DND-41 (cell line): ENCODE measurements around the gene SLC5A11.

Source experiments
- ATAC-seq: fragments of 200-7000 bp; cut with Tn5 transposase; 3 replicates; pipeline ENCODE4 v1.9.1; 2021; ENCODE audit warnings: low read depth; ENCODE audit not compliant: insufficient read depth
- DNase-seq: peaks from one replicate; pipeline ENCODE4 v3.0.0-alpha.2; 2020
- H2AFZ ChIP-seq: 2 replicates; pipeline ENCODE4 v1.6.0; 2012; ENCODE audit warnings: low read depth, low read length
- H3K27ac ChIP-seq: 2 replicates; pipeline ENCODE4 v1.5.1; 2012; ENCODE audit warnings: low read length, inconsistent platforms
- H3K27me3 ChIP-seq: fragments of 200-600 bp; sonication (generic); 2 replicates; pipeline ENCODE4 v1.6.0; 2012; ENCODE audit warnings: low read length, mild to moderate bottlenecking, inconsistent platforms; ENCODE audit not compliant: insufficient read depth, poor library complexity
- H3K36me3 ChIP-seq: 2 replicates; pipeline ENCODE4 v1.5.1; 2012; ENCODE audit warnings: low read length, inconsistent platforms; ENCODE audit not compliant: insufficient read depth
- H3K4me1 ChIP-seq: 2 replicates; pipeline ENCODE4 v1.5.1; 2012; ENCODE audit warnings: mild to moderate bottlenecking, low read length; ENCODE audit not compliant: insufficient read depth
- H3K4me2 ChIP-seq: 2 replicates; pipeline ENCODE4 v1.6.0; 2012; ENCODE audit warnings: mild to moderate bottlenecking, moderate library complexity, low read length, inconsistent platforms; ENCODE audit not compliant: insufficient read depth
- H3K4me3 ChIP-seq, 2 experiments: fragments of 200-600 bp in 1 of 2; shearing (Covaris generic) in 1 of 2; 2 replicates each; pipeline ENCODE4 v1.5.1; 2012 to 2016; ENCODE audit warnings: inconsistent platforms in 2 of 2, low read length in 2 of 2, mild to moderate bottlenecking in 2 of 2, low read depth in 1 of 2, moderate library complexity in 1 of 2
- H3K79me2 ChIP-seq: 2 replicates; pipeline ENCODE4 v1.6.0; 2012; ENCODE audit warnings: low read length, inconsistent platforms; ENCODE audit not compliant: insufficient read depth
- H3K9ac ChIP-seq: 2 replicates; pipeline ENCODE4 v1.6.0; 2012; ENCODE audit warnings: low read depth, mild to moderate bottlenecking, inconsistent platforms, low read length, moderate library complexity
- H3K9me3 ChIP-seq: 2 replicates; pipeline ENCODE4 v1.5.1; 2012; ENCODE audit warnings: low read length, moderate library complexity, mild to moderate bottlenecking, inconsistent platforms; ENCODE audit not compliant: insufficient read depth, severe bottlenecking
- H4K20me1 ChIP-seq: 2 replicates; pipeline ENCODE4 v1.6.0; 2012; ENCODE audit warnings: low read length; ENCODE audit not compliant: insufficient read depth
- CTCF ChIP-seq: IDR thresholded peaks from 2 replicates; pipeline ENCODE4 v1.5.1; 2012; ENCODE audit warnings: borderline replicate concordance, low read length, moderate library complexity, mild to moderate bottlenecking; ENCODE audit not compliant: poor library complexity, severe bottlenecking; ENCODE audit errors: extremely low read depth
- EZH2 ChIP-seq: IDR thresholded peaks from 3 replicates; pipeline ENCODE4 v1.6.1; 2012; ENCODE audit warnings: borderline replicate concordance, low read depth, mild to moderate bottlenecking, moderate library complexity, low read length, inconsistent platforms; ENCODE audit not compliant: severe bottlenecking

SLC5A11 gene

GRCh38 chr16:24917891-24918290, 72.1 kb downstream of the SLC5A11 start:
- Histone ChIP-seq H3K9me3 (no peaks in the 10 kb centered on the region), H3K27ac (no peak overlapping the region)

GRCh38 chr16:24918641-24919040, 72.9 kb downstream of the SLC5A11 start:
- no peak for ATAC-seq
- H2AFZ ChIP-seq: no peak overlapping the region
- H3K9me3 ChIP-seq: no peaks in the 10 kb centered on the region

More at GRCh38 chr16:24917891-24918290, 72.1 kb downstream of the SLC5A11 start:
- H3K4me1 ChIP-seq: no peaks in the 10 kb centered on the region
- DNase-seq: no peak
- no peak overlapping the region for H3K9ac ChIP-seq
- H3K4me3 ChIP-seq: no peak overlapping the region
- ATAC-seq: no peak
- no peaks in the 10 kb centered on the region for H3K27me3 ChIP-seq
- H3K36me3 ChIP-seq: peaks cover 30% of the 10 kb centered on the region
- H4K20me1 ChIP-seq: 0 out of 2 replicates have a peak, but pooled peaks cover 2% of the 10 kb centered on the region
- TF ChIP-seq EZH2 (no peak), CTCF (no peak)
- no peak overlapping the region for H3K4me2 ChIP-seq
- no peak overlapping the region for H2AFZ ChIP-seq
- no peaks in the 10 kb centered on the region for H3K79me2 ChIP-seq

GRCh38 chr16:24919536-24919935, 73.8 kb downstream of the SLC5A11 start:
- Histone ChIP-seq H3K4me1 (no peaks in the 10 kb centered on the region), H3K4me3 (no peak overlapping the region), H3K4me2 (no peak overlapping the region), H3K27ac (no peak overlapping the region), H2AFZ (no peak overlapping the region), H3K79me2 (no peaks in the 10 kb centered on the region), H4K20me1 (no peaks in the 10 kb centered on the region), H3K27me3 (no peaks in the 10 kb centered on the region), H3K36me3 (peaks cover 30% of the 10 kb centered on the region), H3K9ac (no peak overlapping the region), H3K9me3 (no peaks in the 10 kb centered on the region)
- ATAC-seq (no peak), DNase-seq (no peak)
- TF ChIP-seq EZH2 (no peak), CTCF (no peak)

More at GRCh38 chr16:24918641-24919040, 72.9 kb downstream of the SLC5A11 start:
- H3K9ac ChIP-seq: no peak overlapping the region
- no peak for DNase-seq
- no peaks in the 10 kb centered on the region for H4K20me1 ChIP-seq
- no peak overlapping the region for H3K27ac ChIP-seq
- no peak overlapping the region for H3K4me2 ChIP-seq
- H3K79me2 ChIP-seq: no peaks in the 10 kb centered on the region
- H3K27me3 ChIP-seq: no peaks in the 10 kb centered on the region
- no peaks in the 10 kb centered on the region for H3K4me1 ChIP-seq
- no peak overlapping the region for H3K4me3 ChIP-seq
- H3K36me3 ChIP-seq: peaks cover 30% of the 10 kb centered on the region
- no peak for TF ChIP-seq EZH2
- no peak for TF ChIP-seq CTCF

- Histone ChIP-seq H3K27ac (no peak overlapping the region), H3K4me3 (no peak overlapping the region)
- TF ChIP-seq EZH2 (no peak), CTCF (no peak)
Measured at GRCh38 chr16:24920568-24920967, 74.8 kb downstream of the SLC5A11 start.

More at GRCh38 chr16:24920568-24920967, 74.8 kb downstream of the SLC5A11 start:
- no peak overlapping the region for H3K9ac ChIP-seq
- H3K4me2 ChIP-seq: no peak overlapping the region
- no peak overlapping the region for H2AFZ ChIP-seq
- H3K36me3 ChIP-seq: peaks cover 30% of the 10 kb centered on the region
- no peaks in the 10 kb centered on the region for H3K27me3 ChIP-seq
- ATAC-seq (no peak), DNase-seq (no peak)
- H3K79me2 ChIP-seq: no peaks in the 10 kb centered on the region
- no peaks in the 10 kb centered on the region for H3K9me3 ChIP-seq
- no peaks in the 10 kb centered on the region for H3K4me1 ChIP-seq
- no peaks in the 10 kb centered on the region for H4K20me1 ChIP-seq
